Measurements from ENCODE around the gene OTOG.

DNA sequence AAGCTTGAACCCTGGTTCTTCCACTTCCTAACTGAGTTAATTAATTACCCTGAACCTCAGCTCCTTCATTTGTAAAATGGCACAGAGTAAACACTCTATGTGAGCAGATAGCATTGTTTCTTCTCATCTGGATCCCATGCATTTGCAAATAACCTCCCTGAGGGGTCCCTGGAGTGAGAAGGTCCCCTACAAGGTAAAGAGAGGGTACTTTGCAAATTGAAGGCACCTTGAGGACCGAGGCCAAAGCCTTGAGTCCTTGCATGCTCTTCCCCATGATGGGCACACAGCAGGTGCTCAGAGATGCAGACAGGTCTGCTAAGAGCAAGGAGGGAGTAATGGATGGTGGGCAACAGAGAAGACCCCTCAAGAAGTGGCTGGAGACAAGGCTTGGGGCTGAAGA lies 33.2 kb downstream of the OTOG start:
- TF ChIP-seq, protein P1, sequence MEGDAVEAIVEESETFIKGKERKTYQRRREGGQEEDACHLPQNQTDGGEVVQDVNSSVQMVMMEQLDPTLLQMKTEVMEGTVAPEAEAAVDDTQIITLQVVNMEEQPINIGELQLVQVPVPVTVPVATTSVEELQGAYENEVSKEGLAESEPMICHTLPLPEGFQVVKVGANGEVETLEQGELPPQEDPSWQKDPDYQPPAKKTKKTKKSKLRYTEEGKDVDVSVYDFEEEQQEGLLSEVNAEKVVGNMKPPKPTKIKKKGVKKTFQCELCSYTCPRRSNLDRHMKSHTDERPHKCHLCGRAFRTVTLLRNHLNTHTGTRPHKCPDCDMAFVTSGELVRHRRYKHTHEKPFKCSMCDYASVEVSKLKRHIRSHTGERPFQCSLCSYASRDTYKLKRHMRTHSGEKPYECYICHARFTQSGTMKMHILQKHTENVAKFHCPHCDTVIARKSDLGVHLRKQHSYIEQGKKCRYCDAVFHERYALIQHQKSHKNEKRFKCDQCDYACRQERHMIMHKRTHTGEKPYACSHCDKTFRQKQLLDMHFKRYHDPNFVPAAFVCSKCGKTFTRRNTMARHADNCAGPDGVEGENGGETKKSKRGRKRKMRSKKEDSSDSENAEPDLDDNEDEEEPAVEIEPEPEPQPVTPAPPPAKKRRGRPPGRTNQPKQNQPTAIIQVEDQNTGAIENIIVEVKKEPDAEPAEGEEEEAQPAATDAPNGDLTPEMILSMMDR (IDR thresholded peaks at IDR 0.05) = no peak
- no peak for TF ChIP-seq ZFX (IDR thresholded peaks at IDR 0.05; ENCODE audit: borderline replicate concordance)

Data from 22Rv1 (cell line).